ENCODE results near the gene RDX. TPM values are rescaled to one million over a fixed set of nuclear protein-coding genes. Genes with fewer than 3 reads are reported as not detected.

The RDX gene
- total RNA-seq, 1 experiment from 2014 or later, result 131 TPM

- Histone ChIP-seq H3K79me2 (ENCODE audit: insufficient read depth, low read length) (peaks cover 59% of the 10 kb centered on the region), H3K9ac (ENCODE audit: low read length) (no peak overlapping the region), H3K36me3 (ENCODE audit: control insufficient read depth in 1 of 2, insufficient read depth in 2 of 2, low read length in 2 of 2) (peaks cover 10 to 20% of the 10 kb centered on the region in 2 experiments; a peak in 3 of 4 replicates), H3K9me3 (ENCODE audit: control insufficient read depth in 1 of 2, insufficient read depth in 1 of 2, low read depth in 1 of 2, low read length in 2 of 2) (no peaks in the 10 kb centered on the region), H4K20me1 (ENCODE audit: insufficient read depth) (no peaks in the 10 kb centered on the region; the same call in 1 of the 2 replicates), H3K4me3 (replicated peaks in 1 of 2; ENCODE audit: low read depth in 1 of 2, low read length in 2 of 2) (no peak overlapping the region), H3K27me3 (ENCODE audit: insufficient read depth, low read length) (no peaks in the 10 kb centered on the region), H3K4me2 (ENCODE audit: low read length) (no peak overlapping the region), H3K27ac (ENCODE audit: low read depth, low read length) (no peak overlapping the region), H3K4me1 (ENCODE audit: control insufficient read depth in 1 of 2, insufficient read depth in 2 of 2, low read length in 2 of 2) (no peaks in the 10 kb centered on the region), H2AFZ (ENCODE audit: low read depth, low read length, poor library complexity, severe bottlenecking) (no peak overlapping the region), H3K9me2 (ENCODE audit: insufficient read depth) (no peaks in the 10 kb centered on the region)
- ChIA-PET CTCF (no interaction called here), POLR2A (no interaction called here), RAD21 (ENCODE audit: low non-redundant PET in 1 of 2, low total read pairs in 2 of 2, uncharacterized antibody in 2 of 2, unreplicated experiment in 2 of 2) (no interaction called here)
- no peak for DNase-seq (ENCODE audit: low read depth, low spot score)
- no TSS peak for BruUV-seq (replicated peaks)
- intact Hi-C loops (cut with micrococcal nuclease), result no loop called here
- no peak for TF ChIP-seq ATF3 (IDR thresholded peaks at IDR 0.05)
- TF ChIP-seq, protein P1, sequence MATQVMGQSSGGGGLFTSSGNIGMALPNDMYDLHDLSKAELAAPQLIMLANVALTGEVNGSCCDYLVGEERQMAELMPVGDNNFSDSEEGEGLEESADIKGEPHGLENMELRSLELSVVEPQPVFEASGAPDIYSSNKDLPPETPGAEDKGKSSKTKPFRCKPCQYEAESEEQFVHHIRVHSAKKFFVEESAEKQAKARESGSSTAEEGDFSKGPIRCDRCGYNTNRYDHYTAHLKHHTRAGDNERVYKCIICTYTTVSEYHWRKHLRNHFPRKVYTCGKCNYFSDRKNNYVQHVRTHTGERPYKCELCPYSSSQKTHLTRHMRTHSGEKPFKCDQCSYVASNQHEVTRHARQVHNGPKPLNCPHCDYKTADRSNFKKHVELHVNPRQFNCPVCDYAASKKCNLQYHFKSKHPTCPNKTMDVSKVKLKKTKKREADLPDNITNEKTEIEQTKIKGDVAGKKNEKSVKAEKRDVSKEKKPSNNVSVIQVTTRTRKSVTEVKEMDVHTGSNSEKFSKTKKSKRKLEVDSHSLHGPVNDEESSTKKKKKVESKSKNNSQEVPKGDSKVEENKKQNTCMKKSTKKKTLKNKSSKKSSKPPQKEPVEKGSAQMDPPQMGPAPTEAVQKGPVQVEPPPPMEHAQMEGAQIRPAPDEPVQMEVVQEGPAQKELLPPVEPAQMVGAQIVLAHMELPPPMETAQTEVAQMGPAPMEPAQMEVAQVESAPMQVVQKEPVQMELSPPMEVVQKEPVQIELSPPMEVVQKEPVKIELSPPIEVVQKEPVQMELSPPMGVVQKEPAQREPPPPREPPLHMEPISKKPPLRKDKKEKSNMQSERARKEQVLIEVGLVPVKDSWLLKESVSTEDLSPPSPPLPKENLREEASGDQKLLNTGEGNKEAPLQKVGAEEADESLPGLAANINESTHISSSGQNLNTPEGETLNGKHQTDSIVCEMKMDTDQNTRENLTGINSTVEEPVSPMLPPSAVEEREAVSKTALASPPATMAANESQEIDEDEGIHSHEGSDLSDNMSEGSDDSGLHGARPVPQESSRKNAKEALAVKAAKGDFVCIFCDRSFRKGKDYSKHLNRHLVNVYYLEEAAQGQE (IDR thresholded peaks at IDR 0.05; ENCODE audit: low read depth), result no peak
- no peak for TF ChIP-seq YY1 (IDR thresholded peaks at IDR 0.05; ENCODE audit: extremely low read depth, insufficient replicate concordance, low read depth, low read length)
- TF ChIP-seq, protein P2, sequence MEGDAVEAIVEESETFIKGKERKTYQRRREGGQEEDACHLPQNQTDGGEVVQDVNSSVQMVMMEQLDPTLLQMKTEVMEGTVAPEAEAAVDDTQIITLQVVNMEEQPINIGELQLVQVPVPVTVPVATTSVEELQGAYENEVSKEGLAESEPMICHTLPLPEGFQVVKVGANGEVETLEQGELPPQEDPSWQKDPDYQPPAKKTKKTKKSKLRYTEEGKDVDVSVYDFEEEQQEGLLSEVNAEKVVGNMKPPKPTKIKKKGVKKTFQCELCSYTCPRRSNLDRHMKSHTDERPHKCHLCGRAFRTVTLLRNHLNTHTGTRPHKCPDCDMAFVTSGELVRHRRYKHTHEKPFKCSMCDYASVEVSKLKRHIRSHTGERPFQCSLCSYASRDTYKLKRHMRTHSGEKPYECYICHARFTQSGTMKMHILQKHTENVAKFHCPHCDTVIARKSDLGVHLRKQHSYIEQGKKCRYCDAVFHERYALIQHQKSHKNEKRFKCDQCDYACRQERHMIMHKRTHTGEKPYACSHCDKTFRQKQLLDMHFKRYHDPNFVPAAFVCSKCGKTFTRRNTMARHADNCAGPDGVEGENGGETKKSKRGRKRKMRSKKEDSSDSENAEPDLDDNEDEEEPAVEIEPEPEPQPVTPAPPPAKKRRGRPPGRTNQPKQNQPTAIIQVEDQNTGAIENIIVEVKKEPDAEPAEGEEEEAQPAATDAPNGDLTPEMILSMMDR (IDR thresholded peaks at IDR 0.05 in 2 of 3, conservative IDR thresholded peaks at IDR 0.05 in 1 of 3; ENCODE audit: borderline replicate concordance in 1 of 3, insufficient read depth in 1 of 3, low read depth in 2 of 3, low read length in 2 of 3), result no peak
- no peak for TF ChIP-seq EZH2phosphoT487 (IDR thresholded peaks at IDR 0.05; ENCODE audit: borderline replicate concordance)
- no peak for ATAC-seq
Measured at GRCh38 chr11:110243791-110244190, 52.6 kb downstream of the RDX start.
